OCI-LY7 (cell line): ENCODE results near the gene EDEM2.

Experiments used
- CTCF ChIP-seq: fragments of 200-600 bp; sonication (generic); conservative IDR thresholded peaks from 2 replicates; pipeline ENCODE4 v1.5.1; 2014; ENCODE audit warnings: mild to moderate bottlenecking, antibody characterized with exemption, low read length, moderate library complexity, mixed read lengths
- EZH2phosphoT487 ChIP-seq: fragments of 200-600 bp; sonication (generic); IDR thresholded peaks from 2 replicates; pipeline ENCODE4 v1.6.1; 2018; ENCODE audit warnings: low read depth, borderline replicate concordance, mild to moderate bottlenecking, mixed run types, antibody characterized with exemption, low read length, moderate library complexity, mixed read lengths

- TF ChIP-seq CTCF: no peak
- no peak for TF ChIP-seq EZH2phosphoT487
These were observed 2.4 kb downstream of the EDEM2 start for GRCh38 chr20:35144694-35145093.
